GM12878 (cell line): Measurements from ENCODE around the gene PGA3.
"Not testable (repeated sequence)": the region's sequence is repeated elsewhere in the genome, so short reads cannot be mapped to it uniquely, and the experiment has no call there.

Source experiments
- EZH2 ChIP-seq: IDR thresholded peaks from 2 replicates; pipeline ENCODE4 v1.6.1; 2012; ENCODE audit warnings: low read depth, mild to moderate bottlenecking, control low read depth, inconsistent platforms, low read length, borderline replicate concordance; ENCODE audit not compliant: control insufficient read depth
- LARP7 ChIP-seq: fragments of 450-650 bp; IDR thresholded peaks from 2 replicates; pipeline ENCODE4 v1.6.1; 2017; ENCODE audit warnings: mild to moderate bottlenecking
- MYB ChIP-seq: fragments of 150-350 bp; IDR thresholded peaks from 2 replicates; pipeline ENCODE4 v1.6.1; 2014; ENCODE audit warnings: mild to moderate bottlenecking, low read depth, low read length, borderline replicate concordance
- NR2C2 ChIP-seq: IDR thresholded peaks from 2 replicates; pipeline ENCODE4 v1.6.1; 2011; ENCODE audit warnings: borderline replicate concordance, low read depth; ENCODE audit not compliant: control insufficient read depth, insufficient read length
- POLR2A ChIP-seq: IDR thresholded peaks from 2 replicates; pipeline ENCODE4 v1.6.1; 2011; ENCODE audit warnings: low read depth, mild to moderate bottlenecking, low read length
- RELB ChIP-seq: fragments of 450-650 bp; IDR thresholded peaks from 2 replicates; pipeline ENCODE4 v1.6.1; 2017; ENCODE audit warnings: low read depth, mild to moderate bottlenecking, moderate library complexity
- SRF ChIP-seq, 2 experiments: IDR thresholded peaks; 2 replicates each; pipeline ENCODE4 v1.6.1; 2011; ENCODE audit warnings: low read depth in 2 of 2, low read length in 2 of 2, mild to moderate bottlenecking in 1 of 2, moderate library complexity in 1 of 2
- ZNF217 ChIP-seq: fragments of 450-650 bp; IDR thresholded peaks from 2 replicates; pipeline ENCODE4 v1.6.1; 2017; ENCODE audit warnings: antibody characterized with exemption, mild to moderate bottlenecking
- TF ChIP-seq, protein P1 (sequence below), 3 experiments: IDR thresholded peaks in 2 of 3; conservative IDR thresholded peaks in 1 of 3; 2 replicates each; pipeline ENCODE4 v1.5.1; 2011; ENCODE audit warnings: low read depth in 3 of 3, low read length in 3 of 3, mild to moderate bottlenecking in 3 of 3, control low read depth in 2 of 3, moderate library complexity in 2 of 3, inconsistent platforms in 1 of 3, mixed read lengths in 1 of 3; ENCODE audit not compliant: control insufficient read depth in 2 of 3, insufficient read depth in 1 of 3; ENCODE audit errors: extremely low read depth in 1 of 3

- not testable (repeated sequence) for TF ChIP-seq NR2C2; ZNF217; RELB; SRF (IDR thresholded peaks at IDR 0.05; ENCODE audit: low read depth in 2 of 2, low read length in 2 of 2); POLR2A; EZH2; LARP7; MYB
- TF ChIP-seq, protein P1, sequence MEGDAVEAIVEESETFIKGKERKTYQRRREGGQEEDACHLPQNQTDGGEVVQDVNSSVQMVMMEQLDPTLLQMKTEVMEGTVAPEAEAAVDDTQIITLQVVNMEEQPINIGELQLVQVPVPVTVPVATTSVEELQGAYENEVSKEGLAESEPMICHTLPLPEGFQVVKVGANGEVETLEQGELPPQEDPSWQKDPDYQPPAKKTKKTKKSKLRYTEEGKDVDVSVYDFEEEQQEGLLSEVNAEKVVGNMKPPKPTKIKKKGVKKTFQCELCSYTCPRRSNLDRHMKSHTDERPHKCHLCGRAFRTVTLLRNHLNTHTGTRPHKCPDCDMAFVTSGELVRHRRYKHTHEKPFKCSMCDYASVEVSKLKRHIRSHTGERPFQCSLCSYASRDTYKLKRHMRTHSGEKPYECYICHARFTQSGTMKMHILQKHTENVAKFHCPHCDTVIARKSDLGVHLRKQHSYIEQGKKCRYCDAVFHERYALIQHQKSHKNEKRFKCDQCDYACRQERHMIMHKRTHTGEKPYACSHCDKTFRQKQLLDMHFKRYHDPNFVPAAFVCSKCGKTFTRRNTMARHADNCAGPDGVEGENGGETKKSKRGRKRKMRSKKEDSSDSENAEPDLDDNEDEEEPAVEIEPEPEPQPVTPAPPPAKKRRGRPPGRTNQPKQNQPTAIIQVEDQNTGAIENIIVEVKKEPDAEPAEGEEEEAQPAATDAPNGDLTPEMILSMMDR (IDR thresholded peaks at IDR 0.05 in 2 of 3, conservative IDR thresholded peaks at IDR 0.05 in 1 of 3; ENCODE audit: control insufficient read depth in 2 of 3, extremely low read depth in 1 of 3, insufficient read depth in 1 of 3, low read depth in 3 of 3, low read length in 3 of 3) = not testable (repeated sequence)
These were observed 15.7 kb downstream of the PGA3 start for GRCh38 chr11:61219016-61219415.
